Measurements from ENCODE around the gene DDT.
"Not testable (repeated sequence)": the region's sequence is repeated elsewhere in the genome, so short reads cannot be mapped to it uniquely, and the experiment has no call there.

Gene DDT

GRCh38 chr22:23952794-23953405 is 21.3 kb downstream of the DDT start:
- not testable (repeated sequence) for DNase-seq (ENCODE audit: low read depth)

DNA sequence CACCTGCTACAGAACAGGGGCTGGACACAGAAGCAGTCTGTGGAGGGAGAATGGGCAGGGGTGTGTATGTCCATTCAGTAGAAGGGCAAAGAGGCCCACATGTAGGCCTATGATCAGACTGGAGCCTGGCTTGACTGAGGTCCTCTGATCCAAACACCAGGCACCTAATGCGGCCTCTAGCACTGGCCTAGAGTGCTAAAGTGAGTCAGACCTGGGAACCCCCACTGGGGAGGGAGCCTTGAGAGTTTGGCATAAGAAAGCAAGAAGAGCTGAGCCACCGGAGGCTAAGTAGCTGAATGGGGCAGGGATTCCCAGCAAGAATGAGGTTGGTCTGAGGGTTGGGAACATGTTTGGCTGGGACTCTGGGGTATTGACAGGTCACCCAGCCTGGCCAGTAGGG is 22.9 kb downstream of the DDT start:
- not testable (repeated sequence) for DNase-seq (ENCODE audit: low read depth)

DNA sequence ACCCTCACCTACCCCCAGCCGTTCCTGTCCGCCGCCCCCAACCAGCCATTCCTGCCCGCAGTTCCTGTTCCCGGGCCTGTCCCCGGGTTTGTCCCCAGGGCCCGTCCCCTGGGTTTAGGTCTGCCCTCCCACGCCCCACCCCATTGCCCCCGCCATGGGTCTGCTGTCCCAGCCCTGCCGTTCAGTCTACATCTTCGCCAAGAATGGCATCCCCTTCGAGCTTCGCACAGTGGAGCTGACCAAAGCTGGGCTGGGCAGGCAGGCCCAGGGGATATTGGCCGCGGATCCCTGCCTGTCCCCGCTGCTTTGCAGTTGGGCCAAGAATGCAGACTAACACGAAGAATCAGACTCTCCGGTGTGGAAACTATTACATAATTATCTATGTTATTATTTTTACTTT is 24.5 kb downstream of the DDT start:
- not testable (repeated sequence) for DNase-seq (ENCODE audit: low read depth)

- not testable (repeated sequence) for DNase-seq (ENCODE audit: low read depth)
These were observed 26.9 kb downstream of the DDT start for GRCh38 chr22:23947391-23947790.

GRCh38 chr22:23940166-23940565 is 34.1 kb downstream of the DDT start:
- not testable (repeated sequence) for DNase-seq (ENCODE audit: low read depth)

DNA sequence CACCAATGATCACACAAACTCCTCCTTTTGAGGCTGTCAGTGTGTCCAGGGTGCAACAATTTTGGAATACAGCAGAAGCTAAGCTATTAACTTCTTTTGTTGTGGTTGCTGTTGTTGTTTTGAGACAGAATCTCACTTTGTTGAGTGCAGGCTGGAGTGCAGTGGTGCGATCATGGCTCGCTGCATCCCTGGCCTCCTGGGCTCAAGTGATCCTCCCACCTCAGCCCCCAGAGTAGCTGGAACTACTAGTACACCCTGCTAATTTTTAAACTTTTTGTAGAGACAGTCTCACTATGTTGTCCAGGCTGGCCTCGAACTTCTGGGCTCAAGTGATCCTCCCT is 35.3 kb downstream of the DDT start:
- no peak for DNase-seq (ENCODE audit: low read depth)

DNA sequence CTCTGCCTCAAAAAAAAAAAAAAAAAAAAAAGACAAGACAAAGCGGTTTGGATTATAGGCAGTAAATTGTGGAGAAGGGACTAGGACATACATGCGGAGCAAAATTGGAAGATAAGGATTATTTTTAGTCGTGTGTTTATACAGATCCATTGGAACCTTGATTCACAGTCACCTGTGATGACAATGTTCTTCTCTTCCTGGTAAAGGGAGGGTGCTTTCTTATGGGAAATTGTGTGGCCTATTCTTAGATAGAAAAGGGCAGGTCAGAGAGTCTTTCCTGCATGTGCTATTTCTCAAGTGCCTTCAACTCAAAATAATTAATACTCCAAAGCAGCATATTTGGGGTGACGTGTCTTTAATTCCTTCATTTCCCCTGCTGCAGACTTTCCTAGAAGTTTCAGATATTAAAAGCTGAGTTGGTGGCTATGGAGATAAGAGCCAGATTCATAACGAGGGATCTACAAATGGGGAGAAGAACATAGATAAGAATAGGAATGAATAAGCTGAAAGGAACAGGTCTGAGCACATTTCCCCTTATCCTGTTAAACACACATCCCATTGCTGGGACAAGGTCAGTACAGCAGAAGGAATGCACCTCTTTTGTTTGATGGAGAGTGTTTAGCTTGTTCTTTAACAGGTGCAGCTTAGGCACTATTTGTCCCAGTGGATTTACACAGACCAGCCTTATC is 35.8 kb downstream of the DDT start:
- DNase-seq (ENCODE audit: low read depth) = no peak

DNA sequence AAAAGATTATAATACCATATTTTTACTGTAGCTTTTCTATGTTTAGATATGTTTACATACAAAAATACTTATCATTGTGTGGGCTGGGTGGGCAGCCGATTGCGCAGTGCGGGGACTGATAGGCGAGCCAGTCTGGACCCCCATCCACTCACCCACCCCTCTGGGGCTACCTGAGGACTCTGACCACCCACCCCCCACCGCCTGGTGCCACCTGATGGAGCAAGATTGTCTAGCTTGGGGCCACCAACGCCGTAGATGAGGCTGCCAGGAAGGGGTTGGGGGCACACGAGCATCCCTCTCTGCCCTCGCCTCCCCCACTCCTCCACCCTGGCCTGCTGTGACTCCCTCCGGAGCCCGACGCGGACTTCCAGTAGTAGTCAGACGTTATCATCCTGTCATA is 47.7 kb downstream of the DDT start:
- DNase-seq (ENCODE audit: low read depth) = no peak

- no peak for DNase-seq (ENCODE audit: low read depth)
These were observed 49.1 kb downstream of the DDT start for GRCh38 chr22:23925020-23925606.

DNA sequence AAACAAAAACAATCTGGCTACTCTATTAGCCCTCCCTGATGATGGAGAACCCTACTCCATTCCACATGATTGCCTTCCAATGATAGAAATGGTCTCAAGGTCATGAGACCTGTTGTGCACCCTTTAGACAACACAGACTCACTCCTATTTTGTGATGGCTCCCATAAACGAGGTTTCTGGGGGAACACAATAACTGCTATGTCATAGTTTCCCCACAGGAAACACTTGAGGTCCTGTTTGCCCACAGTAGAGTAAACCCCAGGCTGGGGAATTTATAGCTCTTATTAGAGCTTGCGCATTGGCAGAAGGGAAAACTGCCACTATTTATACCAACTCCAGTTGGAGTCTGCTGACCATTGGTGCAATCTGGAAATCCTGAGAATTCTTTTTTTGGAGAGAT is 51.3 kb downstream of the DDT start:
- no peak for DNase-seq (ENCODE audit: low read depth)

GRCh38 chr22:23921586-23922201 is 52.5 kb downstream of the DDT start:
- not testable (repeated sequence) for DNase-seq (ENCODE audit: low read depth)
